Measurements from ENCODE around the gene PPP1R37. TPM values are rescaled to one million over a fixed set of nuclear protein-coding genes. Genes with fewer than 3 reads are reported as not detected.

Gene PPP1R37
- total RNA-seq, 1 experiment from 2014 or later = 8.0 TPM

GRCh38 chr19:45177817-45178261 is 84.9 kb downstream of the PPP1R37 start, which contains the start of gene TRAPPC6A:
Gene TRAPPC6A, minus strand, starts transcription at chr19:45178237. Its CDS starts 19 bp downstream, at chr19:45178218.
- Histone ChIP-seq H3K4me3 (ENCODE audit: low read length) (peak within 1 kb of the TSS; percentile 95), H2AFZ (ENCODE audit: low read length) (peak within 1 kb of the TSS; percentile 79), H3K4me1 (ENCODE audit: low read length) (peaks cover 21% of the 10 kb centered on the region), H4K20me1 (ENCODE audit: insufficient read depth, low read depth, low read length) (peaks cover 9% of the 10 kb centered on the region; the same call in 1 of the 2 replicates), H3K27ac (ENCODE audit: low read length) (peak within 1 kb of the TSS; percentile 59), H3K4me2 (ENCODE audit: low read depth, low read length, poor library complexity, severe bottlenecking) (peak within 1 kb of the TSS; percentile 94), H3K9me2 (replicated peaks; ENCODE audit: insufficient read depth, low read length) (no peaks in the 10 kb centered on the region), H3K9ac (ENCODE audit: low read length) (peak within 1 kb of the TSS; percentile 82), H3K79me2 (ENCODE audit: low read length) (peaks cover 19% of the 10 kb centered on the region), H3K27me3 (ENCODE audit: low read length) (no peaks in the 10 kb centered on the region), H3K9me3 (ENCODE audit: low read length) (no peaks in the 10 kb centered on the region), H3K36me3 (ENCODE audit: insufficient read depth, low read length) (no peaks in the 10 kb centered on the region)
- DNase-seq = no peak

GRCh38 chr19:45178262-45179071 is 85.5 kb downstream of the PPP1R37 start, which contains the start of gene BLOC1S3:
Gene BLOC1S3, plus strand, starts transcription at chr19:45178784. Its CDS starts 513 bp downstream, at chr19:45179297.
- DNase-seq = peak; percentile 100
- Histone ChIP-seq H3K9ac (ENCODE audit: low read length) (peak within 1 kb of the TSS; percentile 82), H2AFZ (ENCODE audit: low read length) (peak within 1 kb of the TSS; percentile 79), H3K4me3 (ENCODE audit: low read length) (peak within 1 kb of the TSS; percentile 95), H4K20me1 (ENCODE audit: insufficient read depth, low read depth, low read length) (peaks cover 9% of the 10 kb centered on the region; the same call in 1 of the 2 replicates), H3K9me2 (replicated peaks; ENCODE audit: insufficient read depth, low read length) (no peaks in the 10 kb centered on the region), H3K9me3 (ENCODE audit: low read length) (no peaks in the 10 kb centered on the region), H3K4me2 (ENCODE audit: low read depth, low read length, poor library complexity, severe bottlenecking) (peak within 1 kb of the TSS; percentile 94), H3K4me1 (ENCODE audit: low read length) (peaks cover 21% of the 10 kb centered on the region), H3K27ac (ENCODE audit: low read length) (peak within 1 kb of the TSS; percentile 59), H3K36me3 (ENCODE audit: insufficient read depth, low read length) (no peaks in the 10 kb centered on the region), H3K79me2 (ENCODE audit: low read length) (peaks cover 19% of the 10 kb centered on the region), H3K27me3 (ENCODE audit: low read length) (no peaks in the 10 kb centered on the region)

- DNase-seq = peak; percentile 67
- Histone ChIP-seq H2AFZ (ENCODE audit: low read length) (peak overlapping the region; percentile 79), H3K9ac (ENCODE audit: low read length) (peak overlapping the region; percentile 82), H3K36me3 (ENCODE audit: insufficient read depth, low read length) (no peaks in the 10 kb centered on the region), H3K4me3 (ENCODE audit: low read length) (peak overlapping the region; percentile 95), H3K9me3 (ENCODE audit: low read length) (no peaks in the 10 kb centered on the region), H4K20me1 (ENCODE audit: insufficient read depth, low read depth, low read length) (peaks cover 9% of the 10 kb centered on the region; the same call in 1 of the 2 replicates), H3K4me1 (ENCODE audit: low read length) (peaks cover 21% of the 10 kb centered on the region), H3K27me3 (ENCODE audit: low read length) (no peaks in the 10 kb centered on the region), H3K79me2 (ENCODE audit: low read length) (peaks cover 19% of the 10 kb centered on the region), H3K4me2 (ENCODE audit: low read depth, low read length, poor library complexity, severe bottlenecking) (peak overlapping the region; percentile 92), H3K27ac (ENCODE audit: low read length) (peak overlapping the region; percentile 59), H3K9me2 (replicated peaks; ENCODE audit: insufficient read depth, low read length) (no peaks in the 10 kb centered on the region)
Observed at GRCh38 chr19:45179072-45179891, 86.3 kb downstream of the PPP1R37 start.

- H3K9ac ChIP-seq (ENCODE audit: low read length) = peak overlapping the region; percentile 82
- no peaks in the 10 kb centered on the region for H3K36me3 ChIP-seq (ENCODE audit: insufficient read depth, low read length)
- H3K9me2 ChIP-seq (replicated peaks; ENCODE audit: insufficient read depth, low read length) = no peaks in the 10 kb centered on the region
- H3K4me1 ChIP-seq (ENCODE audit: low read length) = peaks cover 21% of the 10 kb centered on the region
- H3K4me3 ChIP-seq (ENCODE audit: low read length) = peak overlapping the region; percentile 95
- no peaks in the 10 kb centered on the region for H3K27me3 ChIP-seq (ENCODE audit: low read length)
- no peaks in the 10 kb centered on the region for H3K9me3 ChIP-seq (ENCODE audit: low read length)
- H3K27ac ChIP-seq (ENCODE audit: low read length) = no peak overlapping the region
- peaks cover 9% of the 10 kb centered on the region; the same call in 1 of the 2 replicates for H4K20me1 ChIP-seq (ENCODE audit: insufficient read depth, low read depth, low read length)
- H3K79me2 ChIP-seq (ENCODE audit: low read length) = peaks cover 19% of the 10 kb centered on the region
- peak overlapping the region; percentile 92 for H3K4me2 ChIP-seq (ENCODE audit: low read depth, low read length, poor library complexity, severe bottlenecking)
- DNase-seq = no peak
- H2AFZ ChIP-seq (ENCODE audit: low read length) = no peak overlapping the region
Observed at GRCh38 chr19:45179892-45180370, 87.0 kb downstream of the PPP1R37 start.

GRCh38 chr19:45180936-45181335 is 88.0 kb downstream of the PPP1R37 start:
- H3K27ac ChIP-seq (ENCODE audit: low read length) = no peak overlapping the region
- H4K20me1 ChIP-seq (ENCODE audit: insufficient read depth, low read depth, low read length) = peaks cover 9% of the 10 kb centered on the region; the same call in 1 of the 2 replicates
- H3K27me3 ChIP-seq (ENCODE audit: low read length) = no peaks in the 10 kb centered on the region
- DNase-seq = no peak
- H2AFZ ChIP-seq (ENCODE audit: low read length) = no peak overlapping the region
- H3K4me2 ChIP-seq (ENCODE audit: low read depth, low read length, poor library complexity, severe bottlenecking) = no peak overlapping the region
- no peak overlapping the region for H3K4me3 ChIP-seq (ENCODE audit: low read length)
- H3K9me2 ChIP-seq (replicated peaks; ENCODE audit: insufficient read depth, low read length) = no peaks in the 10 kb centered on the region
- peaks cover 19% of the 10 kb centered on the region for H3K79me2 ChIP-seq (ENCODE audit: low read length)
- H3K4me1 ChIP-seq (ENCODE audit: low read length) = peaks cover 21% of the 10 kb centered on the region
- H3K9me3 ChIP-seq (ENCODE audit: low read length) = no peaks in the 10 kb centered on the region
- H3K36me3 ChIP-seq (ENCODE audit: insufficient read depth, low read length) = no peaks in the 10 kb centered on the region
- no peak overlapping the region for H3K9ac ChIP-seq (ENCODE audit: low read length)

- no peak for DNase-seq
- H3K4me2 ChIP-seq (ENCODE audit: low read depth, low read length, poor library complexity, severe bottlenecking) = no peak overlapping the region
- H3K9ac ChIP-seq (ENCODE audit: low read length) = no peak overlapping the region
- H3K9me3 ChIP-seq (ENCODE audit: low read length) = no peaks in the 10 kb centered on the region
- H3K27ac ChIP-seq (ENCODE audit: low read length) = no peak overlapping the region
- H3K36me3 ChIP-seq (ENCODE audit: insufficient read depth, low read length) = no peaks in the 10 kb centered on the region
- peaks cover 13% of the 10 kb centered on the region for H3K4me1 ChIP-seq (ENCODE audit: low read length)
- H4K20me1 ChIP-seq (ENCODE audit: insufficient read depth, low read depth, low read length) = peaks cover 9% of the 10 kb centered on the region; the same call in 1 of the 2 replicates
- H3K27me3 ChIP-seq (ENCODE audit: low read length) = no peaks in the 10 kb centered on the region
- no peak overlapping the region for H2AFZ ChIP-seq (ENCODE audit: low read length)
- no peaks in the 10 kb centered on the region for H3K9me2 ChIP-seq (replicated peaks; ENCODE audit: insufficient read depth, low read length)
- no peak overlapping the region for H3K4me3 ChIP-seq (ENCODE audit: low read length)
- H3K79me2 ChIP-seq (ENCODE audit: low read length) = peaks cover 10% of the 10 kb centered on the region; the same call in 1 of the 2 replicates
Observed at GRCh38 chr19:45182758-45183157, 89.8 kb downstream of the PPP1R37 start.

- Histone ChIP-seq H3K9ac (ENCODE audit: low read length) (no peak overlapping the region), H3K9me2 (replicated peaks; ENCODE audit: insufficient read depth, low read length) (no peaks in the 10 kb centered on the region), H3K4me2 (ENCODE audit: low read depth, low read length, poor library complexity, severe bottlenecking) (no peak overlapping the region), H3K27ac (ENCODE audit: low read length) (no peak overlapping the region), H3K4me1 (ENCODE audit: low read length) (peaks cover 13% of the 10 kb centered on the region), H3K27me3 (ENCODE audit: low read length) (no peaks in the 10 kb centered on the region), H2AFZ (ENCODE audit: low read length) (no peak overlapping the region), H3K9me3 (ENCODE audit: low read length) (no peaks in the 10 kb centered on the region), H3K36me3 (ENCODE audit: insufficient read depth, low read length) (no peaks in the 10 kb centered on the region), H3K4me3 (ENCODE audit: low read length) (no peak overlapping the region), H4K20me1 (ENCODE audit: insufficient read depth, low read depth, low read length) (peaks cover 9% of the 10 kb centered on the region; the same call in 1 of the 2 replicates), H3K79me2 (ENCODE audit: low read length) (peaks cover 9% of the 10 kb centered on the region; the same call in 1 of the 2 replicates)
- DNase-seq = no peak
Observed at GRCh38 chr19:45184115-45184514, 91.1 kb downstream of the PPP1R37 start.
